IMR-90 (cell line): ENCODE results near the gene SYCP2. TPM values are rescaled to one million over a fixed set of nuclear protein-coding genes. Genes with fewer than 3 reads are reported as not detected.

ENCODE experiments used
- ATAC-seq: fragments of 200-7000 bp; cut with Tn5 transposase; 2 replicates; pipeline ENCODE4 v1.9.1; 2020; ENCODE audit warnings: low read depth, mild to moderate bottlenecking, moderate library complexity
- BruUV-seq: library from RNA; stranded (reverse); fragments of 400-500 nt; replicated peaks from 2 replicates; lab custom pipeline; 2021; lab: Mats Ljungman, UMichigan
- CTCF ChIA-PET: fragments of 300-600 bp; formaldehyde crosslinking; extraction: SDS; loops from one replicate; lab custom pipeline; 2021; ENCODE audit warnings: antibody characterized with exemption; lab: Yijun Ruan, JAX
- POLR2A ChIA-PET: fragments of 300-600 bp; sonication (Branson Sonifier 250); formaldehyde crosslinking; loops from one replicate; lab custom pipeline; 2022; ENCODE audit warnings: antibody characterized with exemption; ENCODE audit not compliant: unreplicated experiment; lab: Charles Lee
- DNase-seq: peaks from one replicate; pipeline ENCODE4 v3.0.0; 2013
- H2AFZ ChIP-seq: replicated peaks from 2 replicates; pipeline ENCODE3; 2013; ENCODE audit warnings: low read length, mild to moderate bottlenecking; ENCODE audit not compliant: poor library complexity
- H2AK5ac ChIP-seq: 2 replicates; pipeline ENCODE4 v1.6.1; 2013; ENCODE audit warnings: low read depth, low read length, inconsistent platforms
- H2AK9ac ChIP-seq: replicated peaks from 2 replicates; pipeline ENCODE3; 2013; ENCODE audit warnings: mild to moderate bottlenecking, low read depth, low read length, moderate library complexity; ENCODE audit not compliant: poor library complexity
- H2BK120ac ChIP-seq: 2 replicates; pipeline ENCODE4 v1.6.1; 2013; ENCODE audit warnings: low read depth, low read length, inconsistent platforms
- H2BK15ac ChIP-seq: 3 replicates; pipeline ENCODE4 v1.6.1; 2013; ENCODE audit warnings: low read depth, low read length, inconsistent platforms
- H2BK20ac ChIP-seq: 2 replicates; pipeline ENCODE4 v1.6.1; 2013; ENCODE audit warnings: low read depth, mild to moderate bottlenecking, inconsistent platforms, low read length, moderate library complexity
- H2BK5ac ChIP-seq: 2 replicates; pipeline ENCODE4 v1.6.1; 2013; ENCODE audit warnings: mild to moderate bottlenecking, low read depth, low read length, inconsistent platforms; ENCODE audit not compliant: poor library complexity, severe bottlenecking
- H3K14ac ChIP-seq: replicated peaks from 2 replicates; pipeline ENCODE4 v1.6.1; 2013; ENCODE audit warnings: low read depth, low read length, inconsistent platforms
- H3K18ac ChIP-seq: 2 replicates; pipeline ENCODE4 v1.6.1; 2013; ENCODE audit warnings: low read depth, low read length, control low read depth
- H3K23ac ChIP-seq: 2 replicates; pipeline ENCODE4 v1.6.1; 2013; ENCODE audit warnings: low read depth, low read length, inconsistent platforms
- H3K27ac ChIP-seq: 2 replicates; pipeline ENCODE4 v1.5.1; 2013; ENCODE audit warnings: mild to moderate bottlenecking, control low read depth, low read length; ENCODE audit not compliant: insufficient read depth
- H3K27me3 ChIP-seq: 2 replicates; pipeline ENCODE4 v1.6.1; 2013; ENCODE audit warnings: low read length; ENCODE audit not compliant: control insufficient read depth, insufficient read depth
- H3K36me3 ChIP-seq: 2 replicates; pipeline ENCODE4 v1.6.1; 2013; ENCODE audit warnings: low read length, mixed read lengths; ENCODE audit not compliant: control insufficient read depth, insufficient read depth
- H3K4ac ChIP-seq: 2 replicates; pipeline ENCODE4 v1.6.1; 2013; ENCODE audit warnings: low read depth, low read length, inconsistent platforms
- H3K4me1 ChIP-seq: 2 replicates; pipeline ENCODE4 v1.6.1; 2013; ENCODE audit warnings: low read length, mixed read lengths; ENCODE audit not compliant: control insufficient read depth, insufficient read depth
- H3K4me2 ChIP-seq: 2 replicates; pipeline ENCODE4 v1.6.1; 2013; ENCODE audit warnings: low read depth, mild to moderate bottlenecking, control low read depth, low read length, moderate library complexity
- H3K4me3 ChIP-seq: 2 replicates; pipeline ENCODE4 v1.5.1; 2013; ENCODE audit warnings: low read depth, mild to moderate bottlenecking, control low read depth, low read length, moderate library complexity; ENCODE audit not compliant: insufficient read depth
- H3K56ac ChIP-seq: 2 replicates; pipeline ENCODE4 v1.6.1; 2013; ENCODE audit warnings: low read length, inconsistent platforms; ENCODE audit not compliant: insufficient read depth; ENCODE audit errors: extremely low read depth
- H3K79me1 ChIP-seq, 2 experiments: 2 replicates each; pipeline ENCODE4 v1.6.1; 2013; ENCODE audit warnings: low read length in 2 of 2, inconsistent platforms in 1 of 2, low read depth in 1 of 2
- H3K9ac ChIP-seq: 2 replicates; pipeline ENCODE4 v1.6.1; 2013; ENCODE audit warnings: low read depth, low read length, control low read depth
- H3K9me1 ChIP-seq: 2 replicates; pipeline ENCODE4 v1.6.1; 2013; ENCODE audit warnings: low read length, inconsistent platforms; ENCODE audit not compliant: insufficient read depth
- H3K9me3 ChIP-seq: 2 replicates; pipeline ENCODE4 v1.6.1; 2013; ENCODE audit warnings: low read length; ENCODE audit not compliant: control insufficient read depth, insufficient read depth
- H4K20me1 ChIP-seq: 2 replicates; pipeline ENCODE4 v1.6.1; 2013; ENCODE audit warnings: low read length, inconsistent platforms; ENCODE audit not compliant: insufficient read depth
- H4K5ac ChIP-seq: 2 replicates; pipeline ENCODE4 v1.6.1; 2013; ENCODE audit warnings: mild to moderate bottlenecking, low read depth, low read length, control low read depth
- H4K8ac ChIP-seq, 2 experiments: 2 replicates each; pipeline ENCODE4 v1.6.1; 2013; ENCODE audit warnings: low read depth in 2 of 2, low read length in 2 of 2, control low read depth in 1 of 2, inconsistent platforms in 1 of 2
- H4K91ac ChIP-seq: 2 replicates; pipeline ENCODE4 v1.6.1; 2013; ENCODE audit warnings: low read depth, low read length, inconsistent platforms; ENCODE audit not compliant: insufficient read depth
- CEBPB ChIP-seq: IDR thresholded peaks from 2 replicates; pipeline ENCODE4 v1.6.1; 2012; ENCODE audit warnings: low read depth, low read length, improper control_type of control experiment
- FOS ChIP-seq: fragments of 150-350 bp; IDR thresholded peaks from 2 replicates; pipeline ENCODE4 v1.6.1; 2016; ENCODE audit warnings: low read depth, low read length
- MXI1 ChIP-seq: IDR thresholded peaks from 2 replicates; pipeline ENCODE4 v1.6.1; 2012; ENCODE audit warnings: low read depth, mild to moderate bottlenecking, low read length, moderate library complexity, borderline replicate concordance
- RCOR1 ChIP-seq: IDR thresholded peaks from 2 replicates; pipeline ENCODE4 v1.6.1; 2012; ENCODE audit warnings: mild to moderate bottlenecking, low read length, improper control_type of control experiment; ENCODE audit not compliant: insufficient replicate concordance
- WGBS, 2 experiments: methylation state at CpG; one replicate each; pipeline versions ENCODE4 v1.1.5 to v1.1.7; 2013; ENCODE audit warnings: missing lambda C conversion rate in 2 of 2; ENCODE audit not compliant: insufficient read length in 1 of 2; ENCODE audit errors: extremely low coverage in 2 of 2; 5-methylcytosine and 5-hydroxymethylcytosine counted together
- dilution Hi-C: fragments of 300-500 bp; cut with HindIII; formaldehyde crosslinking; loops from one replicate; pipeline ENCODE4 v1.14.3; 2018; ENCODE audit warnings: low sequenced_read_pairs; ENCODE audit not compliant: unreplicated experiment
- in situ Hi-C: fragments of 300-500 bp; cut with MboI; formaldehyde crosslinking; loops from 3 replicates; pipeline ENCODE4 v1.14.3; 2019; ENCODE audit warnings: low sequenced_read_pairs, inconsistent platforms, mixed read lengths
- intact Hi-C: fragments of 100-400 bp; cut with micrococcal nuclease; formaldehyde crosslinking; loops from 2 replicates; pipeline ENCODE4 v1.10.0; 2022
- polyA plus RNA-seq, 3 experiments: library from polyadenylated mRNA; depleted of rRNA; stranded (reverse); fragments of >200 nt; gene quantifications; 2 replicates each; pipeline ENCODE4 v1.2.3, GENCODE V29; 2012; ENCODE audit warnings: low replicate concordance in 1 of 3
- total RNA-seq: library from RNA; depleted of rRNA; stranded (reverse); fragments of >200 nt; gene quantifications from 2 replicates; pipeline ENCODE4 v1.2.3, GENCODE V29; 2012
- TF ChIP-seq, protein P1 (sequence below): fragments of 150-350 bp; IDR thresholded peaks from 2 replicates; pipeline ENCODE4 v1.6.1; 2017; ENCODE audit warnings: mild to moderate bottlenecking, antibody characterized with exemption, low read length, low read depth
- TF ChIP-seq, protein P2 (sequence below): conservative IDR thresholded peaks from 2 replicates; pipeline ENCODE4 v1.5.1; 2012; ENCODE audit warnings: mild to moderate bottlenecking, low read depth, low read length, improper control_type of control experiment
- TF ChIP-seq, protein P3 (sequence below): fragments of 150-350 bp; IDR thresholded peaks from 2 replicates; pipeline ENCODE4 v1.6.1; 2016; ENCODE audit warnings: low read depth, mild to moderate bottlenecking, low read length, moderate library complexity, borderline replicate concordance

SYCP2 gene
- total and polyA plus RNA-seq, 2 of the 4 experiments (the other 2 are of a cell fraction): 0.18 to 0.31 TPM

DNA sequence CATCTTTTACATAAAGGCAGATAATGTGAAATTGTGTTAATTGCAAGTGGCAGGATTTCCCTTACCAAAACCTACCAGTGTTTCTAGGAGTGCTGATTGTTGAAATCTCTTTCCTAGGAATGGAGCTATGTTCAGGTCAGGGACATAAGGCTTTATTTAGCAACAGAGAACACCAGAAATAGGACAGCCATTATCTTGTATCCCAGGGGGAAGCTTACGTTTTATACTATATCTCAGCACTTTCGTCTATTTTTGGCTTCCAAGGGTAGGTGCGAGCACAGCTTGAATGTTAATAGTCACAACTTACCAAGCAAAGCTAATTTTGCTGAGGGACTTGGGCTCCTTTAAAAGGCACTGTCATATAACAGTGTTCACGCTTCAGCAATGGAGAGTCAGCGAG, 94.0 kb downstream of the SYCP2 start:
- H2BK5ac ChIP-seq: no peak overlapping the region
- H3K9me3 ChIP-seq: no peaks in the 10 kb centered on the region
- intact Hi-C loops: no loop called here
- no peak overlapping the region for H3K27ac ChIP-seq
- TF ChIP-seq MXI1 (no peak), FOS (no peak), CEBPB (no peak), RCOR1 (no peak)
- TF ChIP-seq, protein P1, sequence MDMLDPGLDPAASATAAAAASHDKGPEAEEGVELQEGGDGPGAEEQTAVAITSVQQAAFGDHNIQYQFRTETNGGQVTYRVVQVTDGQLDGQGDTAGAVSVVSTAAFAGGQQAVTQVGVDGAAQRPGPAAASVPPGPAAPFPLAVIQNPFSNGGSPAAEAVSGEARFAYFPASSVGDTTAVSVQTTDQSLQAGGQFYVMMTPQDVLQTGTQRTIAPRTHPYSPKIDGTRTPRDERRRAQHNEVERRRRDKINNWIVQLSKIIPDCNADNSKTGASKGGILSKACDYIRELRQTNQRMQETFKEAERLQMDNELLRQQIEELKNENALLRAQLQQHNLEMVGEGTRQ: no peak
- TF ChIP-seq, protein P2, sequence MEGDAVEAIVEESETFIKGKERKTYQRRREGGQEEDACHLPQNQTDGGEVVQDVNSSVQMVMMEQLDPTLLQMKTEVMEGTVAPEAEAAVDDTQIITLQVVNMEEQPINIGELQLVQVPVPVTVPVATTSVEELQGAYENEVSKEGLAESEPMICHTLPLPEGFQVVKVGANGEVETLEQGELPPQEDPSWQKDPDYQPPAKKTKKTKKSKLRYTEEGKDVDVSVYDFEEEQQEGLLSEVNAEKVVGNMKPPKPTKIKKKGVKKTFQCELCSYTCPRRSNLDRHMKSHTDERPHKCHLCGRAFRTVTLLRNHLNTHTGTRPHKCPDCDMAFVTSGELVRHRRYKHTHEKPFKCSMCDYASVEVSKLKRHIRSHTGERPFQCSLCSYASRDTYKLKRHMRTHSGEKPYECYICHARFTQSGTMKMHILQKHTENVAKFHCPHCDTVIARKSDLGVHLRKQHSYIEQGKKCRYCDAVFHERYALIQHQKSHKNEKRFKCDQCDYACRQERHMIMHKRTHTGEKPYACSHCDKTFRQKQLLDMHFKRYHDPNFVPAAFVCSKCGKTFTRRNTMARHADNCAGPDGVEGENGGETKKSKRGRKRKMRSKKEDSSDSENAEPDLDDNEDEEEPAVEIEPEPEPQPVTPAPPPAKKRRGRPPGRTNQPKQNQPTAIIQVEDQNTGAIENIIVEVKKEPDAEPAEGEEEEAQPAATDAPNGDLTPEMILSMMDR: no peak
- TF ChIP-seq, protein P3, sequence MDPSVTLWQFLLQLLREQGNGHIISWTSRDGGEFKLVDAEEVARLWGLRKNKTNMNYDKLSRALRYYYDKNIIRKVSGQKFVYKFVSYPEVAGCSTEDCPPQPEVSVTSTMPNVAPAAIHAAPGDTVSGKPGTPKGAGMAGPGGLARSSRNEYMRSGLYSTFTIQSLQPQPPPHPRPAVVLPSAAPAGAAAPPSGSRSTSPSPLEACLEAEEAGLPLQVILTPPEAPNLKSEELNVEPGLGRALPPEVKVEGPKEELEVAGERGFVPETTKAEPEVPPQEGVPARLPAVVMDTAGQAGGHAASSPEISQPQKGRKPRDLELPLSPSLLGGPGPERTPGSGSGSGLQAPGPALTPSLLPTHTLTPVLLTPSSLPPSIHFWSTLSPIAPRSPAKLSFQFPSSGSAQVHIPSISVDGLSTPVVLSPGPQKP: no peak
- in situ Hi-C loops: no loop called here
- no peak overlapping the region for H4K5ac ChIP-seq
- DNase-seq (no peak), ATAC-seq (no peak)
- H3K4ac ChIP-seq: no peak overlapping the region
- no peak overlapping the region for H4K8ac ChIP-seq
- dilution Hi-C loops: no loop called here
- no peaks in the 10 kb centered on the region; the same call in 1 of the 2 replicates for H3K27me3 ChIP-seq
- no peaks in the 10 kb centered on the region for H3K9me1 ChIP-seq
- no peak overlapping the region for H2BK15ac ChIP-seq
- ChIA-PET CTCF (interaction anchor here (0.6 to 6.4 kb wide), 4 partner anchors 10 to 391 kb away, joined by 3 to 31 read pairs (median 5); no protein-coding TSS in a partner anchor), POLR2A (no interaction called here)
- BruUV-seq: no TSS peak
- no peak overlapping the region for H3K9ac ChIP-seq
- H2BK120ac ChIP-seq: no peak overlapping the region
- H3K36me3 ChIP-seq: no peaks in the 10 kb centered on the region
- H2AFZ ChIP-seq: no peak overlapping the region
- H3K56ac ChIP-seq: no peak overlapping the region
- no peak overlapping the region for H3K4me2 ChIP-seq
- H2AK5ac ChIP-seq: no peak overlapping the region
- no peak overlapping the region for H3K14ac ChIP-seq
- 50% methylated on average over 2 of the region's 5 CpGs; no CpG with 5 or more reads in 1 of the 2 experiments for WGBS, 2 experiments
- H3K4me3 ChIP-seq: no peak overlapping the region
- H4K91ac ChIP-seq: no peak overlapping the region
- H2AK9ac ChIP-seq: no peak overlapping the region
- H3K18ac ChIP-seq: no peak overlapping the region
- H4K20me1 ChIP-seq: no peaks in the 10 kb centered on the region
- no peak overlapping the region for H2BK20ac ChIP-seq
- no peak overlapping the region for H3K23ac ChIP-seq
- no peaks in the 10 kb centered on the region for H3K4me1 ChIP-seq
- no peaks in the 10 kb centered on the region for H3K79me1 ChIP-seq
